Measurements from ENCODE around the gene SHROOM2. TPM values are rescaled to one million over a fixed set of nuclear protein-coding genes. Genes with fewer than 3 reads are reported as not detected.
"Not testable (repeated sequence)": the region's sequence is repeated elsewhere in the genome, so short reads cannot be mapped to it uniquely, and the experiment has no call there.

The SHROOM2 gene
- total and polyA plus RNA-seq, 10 donors: 0.21 to 3.7 (median 1.6) TPM

DNA sequence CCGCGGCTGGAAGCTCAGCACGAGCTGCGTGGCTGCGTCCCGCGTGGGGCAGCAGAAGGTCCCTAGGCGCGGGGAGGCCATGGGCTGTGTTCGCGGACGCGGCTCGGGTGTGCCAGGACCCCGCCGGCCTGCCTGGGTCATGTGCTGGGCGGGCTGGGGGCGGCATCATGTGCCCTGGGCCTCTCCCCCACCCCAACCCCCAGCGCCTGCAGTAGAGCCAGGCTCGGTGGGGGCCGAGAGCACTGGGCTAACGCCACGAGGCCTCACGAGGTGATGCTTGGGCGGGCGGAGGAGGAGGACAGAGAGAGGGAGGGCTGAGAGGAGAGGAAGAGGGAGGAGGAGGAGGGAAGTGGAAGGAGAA is 20.5 kb upstream of the SHROOM2 start, which contains the start of gene GPR143:
TSS of gene GPR143 (minus strand) at position 111 of the 361 bp plus-strand sequence. CDS start at position 81, 30 bp downstream.
- TF ChIP-seq POLR2A (IDR thresholded peaks at IDR 0.05) (no peak), POLR2AphosphoS5 (IDR thresholded peaks at IDR 0.05) (no peak)
- TF ChIP-seq, protein P1, sequence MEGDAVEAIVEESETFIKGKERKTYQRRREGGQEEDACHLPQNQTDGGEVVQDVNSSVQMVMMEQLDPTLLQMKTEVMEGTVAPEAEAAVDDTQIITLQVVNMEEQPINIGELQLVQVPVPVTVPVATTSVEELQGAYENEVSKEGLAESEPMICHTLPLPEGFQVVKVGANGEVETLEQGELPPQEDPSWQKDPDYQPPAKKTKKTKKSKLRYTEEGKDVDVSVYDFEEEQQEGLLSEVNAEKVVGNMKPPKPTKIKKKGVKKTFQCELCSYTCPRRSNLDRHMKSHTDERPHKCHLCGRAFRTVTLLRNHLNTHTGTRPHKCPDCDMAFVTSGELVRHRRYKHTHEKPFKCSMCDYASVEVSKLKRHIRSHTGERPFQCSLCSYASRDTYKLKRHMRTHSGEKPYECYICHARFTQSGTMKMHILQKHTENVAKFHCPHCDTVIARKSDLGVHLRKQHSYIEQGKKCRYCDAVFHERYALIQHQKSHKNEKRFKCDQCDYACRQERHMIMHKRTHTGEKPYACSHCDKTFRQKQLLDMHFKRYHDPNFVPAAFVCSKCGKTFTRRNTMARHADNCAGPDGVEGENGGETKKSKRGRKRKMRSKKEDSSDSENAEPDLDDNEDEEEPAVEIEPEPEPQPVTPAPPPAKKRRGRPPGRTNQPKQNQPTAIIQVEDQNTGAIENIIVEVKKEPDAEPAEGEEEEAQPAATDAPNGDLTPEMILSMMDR (IDR thresholded peaks at IDR 0.05 in 8 of 11, conservative IDR thresholded peaks at IDR 0.05 in 3 of 11): no peak
- Histone ChIP-seq H3K9me3 (no peaks in the 10 kb centered on the region), H3K27ac (no peak within 1 kb of the TSS), H3K36me3 (no peaks in the 10 kb centered on the region), H3K4me1 (no peaks in the 10 kb centered on the region), H3K4me3 (no peak within 1 kb of the TSS), H3K27me3 (replicated peaks in 1 of 7) (peaks cover 0 to 37% (median 13%) of the 10 kb centered on the region in 7 donors)
- intact Hi-C loops (cut with DNase I; ENCODE audit: low total_unique reads): no loop called here
- 11 to 46% (median 28%) methylated on average over 10 to 26 of the region's 26 CpGs for WGBS, 5 donors
- DNase-seq: no peak

DNA sequence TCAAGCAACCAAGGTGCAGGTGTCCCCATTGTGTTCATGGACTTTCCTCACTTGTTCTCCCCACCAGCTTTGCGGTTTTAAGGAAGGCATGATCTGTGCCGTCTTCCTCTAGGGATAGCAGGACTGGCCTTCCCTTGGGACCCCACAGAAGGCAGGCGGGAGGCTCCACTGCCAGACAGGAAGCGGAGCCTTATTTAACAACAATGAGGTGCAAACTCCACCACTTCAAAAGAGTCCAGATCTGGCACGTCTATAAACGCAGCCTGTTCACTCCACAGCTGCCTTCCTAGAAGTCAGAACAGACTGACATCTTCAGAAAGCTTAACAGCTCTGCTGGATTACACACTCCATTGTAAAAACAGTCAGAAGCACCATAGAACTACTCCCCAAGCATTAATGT is 18.9 kb upstream of the SHROOM2 start:
- TF ChIP-seq, protein P1 (IDR thresholded peaks at IDR 0.05 in 8 of 11, conservative IDR thresholded peaks at IDR 0.05 in 3 of 11): no peak
- TF ChIP-seq POLR2A (IDR thresholded peaks at IDR 0.05): no peak
- TF ChIP-seq POLR2AphosphoS5 (IDR thresholded peaks at IDR 0.05): no peak
- Histone ChIP-seq H3K27me3 (replicated peaks in 1 of 7) (peaks cover 0 to 32% (median 13%) of the 10 kb centered on the region in 7 donors), H3K27ac (no peak overlapping the region), H3K36me3 (no peaks in the 10 kb centered on the region), H3K9me3 (no peaks in the 10 kb centered on the region), H3K4me1 (no peaks in the 10 kb centered on the region), H3K4me3 (no peak overlapping the region)
- WGBS, 5 donors: 15 to 46% (median 31%) methylated on average over 4 to 6 of the region's 6 CpGs
- intact Hi-C loops (cut with DNase I; ENCODE audit: low total_unique reads): no loop called here
- DNase-seq: no peak

DNA sequence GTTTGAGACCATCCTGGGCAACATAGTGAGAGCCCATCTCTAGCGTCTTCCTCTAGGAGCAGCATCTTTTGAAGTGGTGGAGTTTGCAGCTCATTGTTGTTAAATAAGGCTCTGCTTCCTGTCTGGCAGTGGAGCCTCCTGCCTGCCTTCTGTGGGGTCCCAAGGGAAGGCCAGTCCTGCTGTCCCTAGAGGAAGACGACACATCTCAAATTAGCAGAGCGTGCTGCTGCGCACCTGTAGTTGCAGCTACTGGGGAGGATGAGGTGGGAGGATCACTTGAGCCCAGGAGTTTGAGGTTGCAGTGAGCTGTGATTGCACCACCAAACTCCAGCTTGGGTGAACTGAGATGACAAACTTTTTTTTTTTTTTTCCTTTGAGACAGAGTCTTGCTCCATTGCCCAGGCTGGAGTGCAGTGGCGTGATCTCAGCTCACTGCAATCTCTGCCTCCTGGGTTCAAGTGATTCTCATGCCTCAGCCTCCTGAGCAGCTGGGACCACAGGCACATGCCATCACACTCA is 17.8 kb upstream of the SHROOM2 start:
- DNase-seq; intact Hi-C loops (cut with DNase I; ENCODE audit: low total_unique reads); H3K4me3 ChIP-seq; H3K4me1 ChIP-seq; H3K27ac ChIP-seq; H3K9me3 ChIP-seq; H3K36me3 ChIP-seq: not testable (repeated sequence)
- H3K27me3 ChIP-seq (replicated peaks in 1 of 7): peaks cover 0 to 32% (median 13%) of the 10 kb centered on the region in 7 donors
- 39 to 68% (median 66%) methylated on average over 2 to 5 of the region's 5 CpGs for WGBS, 5 donors

DNA sequence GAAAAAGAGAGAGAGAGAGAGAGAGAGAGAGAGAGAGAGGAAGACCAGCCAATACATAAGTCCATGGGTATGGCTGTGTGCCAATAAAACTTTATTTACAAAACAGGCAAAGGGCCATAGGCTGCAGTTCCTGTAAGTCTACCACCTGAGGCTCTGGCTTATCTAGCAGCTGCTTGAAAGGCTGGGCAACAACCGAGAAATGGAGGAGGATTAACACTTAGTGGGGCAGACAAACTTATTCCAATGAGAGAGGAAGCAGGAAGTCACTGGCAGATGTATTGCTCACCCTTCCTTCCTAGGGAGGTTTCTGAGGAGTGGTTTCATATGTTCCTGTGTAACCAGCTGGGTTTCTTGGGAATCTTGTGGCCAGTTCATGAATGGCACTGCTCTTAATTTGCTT is 15.9 kb upstream of the SHROOM2 start:
- Histone ChIP-seq H3K27ac (no peak overlapping the region), H3K9me3 (no peaks in the 10 kb centered on the region), H3K4me3 (no peak overlapping the region), H3K27me3 (replicated peaks in 1 of 7) (peaks cover 0 to 42% (median 6%) of the 10 kb centered on the region in 7 donors), H3K36me3 (no peaks in the 10 kb centered on the region), H3K4me1 (no peaks in the 10 kb centered on the region)
- no peak for TF ChIP-seq POLR2AphosphoS5 (IDR thresholded peaks at IDR 0.05)
- TF ChIP-seq, protein P1 (IDR thresholded peaks at IDR 0.05 in 8 of 11, conservative IDR thresholded peaks at IDR 0.05 in 3 of 11): no peak
- TF ChIP-seq POLR2A (IDR thresholded peaks at IDR 0.05): no peak
- 29 to 48% (median 36%) methylated on average over 1 of the region's 1 CpG for WGBS, 5 donors
- intact Hi-C loops (cut with DNase I; ENCODE audit: low total_unique reads): no loop called here
- no peak for DNase-seq

DNA sequence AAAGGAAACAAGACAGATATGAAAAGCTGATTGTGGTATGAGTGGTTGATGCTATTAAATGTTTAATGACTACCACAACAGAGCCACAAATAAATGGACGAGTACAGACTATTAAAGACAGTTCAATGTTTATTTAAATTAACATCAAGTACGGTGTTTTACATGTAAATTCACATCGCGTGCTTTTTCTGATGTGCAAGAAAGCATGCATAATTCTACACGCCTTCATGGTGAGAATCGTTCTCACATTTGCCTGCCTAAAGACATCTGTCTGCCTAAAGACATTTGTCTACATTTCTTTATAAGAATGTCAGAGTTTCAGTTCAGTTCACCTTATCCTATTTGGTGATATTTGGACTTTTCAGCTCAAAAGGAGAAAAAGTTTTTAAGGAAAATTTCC is 13.3 kb upstream of the SHROOM2 start:
- WGBS, 5 donors: 72 to 90% (median 80%) methylated on average over 6 of the region's 6 CpGs
- Histone ChIP-seq H3K4me3 (no peak overlapping the region), H3K27ac (no peak overlapping the region), H3K36me3 (no peaks in the 10 kb centered on the region), H3K9me3 (no peaks in the 10 kb centered on the region), H3K27me3 (replicated peaks in 1 of 7) (peaks cover 0 to 38% (median 0%) of the 10 kb centered on the region in 7 donors), H3K4me1 (no peaks in the 10 kb centered on the region)
- no peak for DNase-seq
- TF ChIP-seq, protein P1 (IDR thresholded peaks at IDR 0.05 in 8 of 11, conservative IDR thresholded peaks at IDR 0.05 in 3 of 11): no peak
- no peak for TF ChIP-seq POLR2A (IDR thresholded peaks at IDR 0.05)
- no peak for TF ChIP-seq POLR2AphosphoS5 (IDR thresholded peaks at IDR 0.05)
- intact Hi-C loops (cut with DNase I; ENCODE audit: low total_unique reads): no loop called here
